Stomach (tissue), 9 donors: ENCODE data around the gene RBMS1. TPM values are rescaled to one million over a fixed set of nuclear protein-coding genes. Genes with fewer than 3 reads are reported as not detected.
A peak's percentile ranks its signal among the peaks of the same experiment; 100 is the strongest.

Source experiments
- DNase-seq, 2 donors: peaks; one replicate each; pipeline versions ENCODE4 v3.0.0 to v3.0.0-alpha.2; 2013 to 2019
- H3K27ac ChIP-seq, 5 donors: fragments of 200-600 bp in 4 of 5; sonication (generic) in 4 of 5; one replicate each; pipeline ENCODE4 v1.5.1; 2013 to 2019; ENCODE audit warnings: mild to moderate bottlenecking in 1 of 5, moderate library complexity in 1 of 5
- H3K27me3 ChIP-seq, 3 donors: fragments of 200-600 bp; sonication (generic); one replicate each; pipeline ENCODE4 v1.5.1; 2017 to 2019; ENCODE audit warnings: mixed run types in 1 of 3
- H3K36me3 ChIP-seq, 4 donors: fragments of 200-600 bp; sonication (generic); 1 replicate in 3 of 4; 2 replicates in 1 of 4; pipeline ENCODE4 v1.5.1; 2016 to 2019
- H3K4me1 ChIP-seq, 4 donors: fragments of 200-600 bp; sonication (generic); one replicate each; pipeline ENCODE4 v1.5.1; 2016 to 2019
- H3K4me3 ChIP-seq, 4 donors: fragments of 200-600 bp; sonication (generic) in 3 of 4; one replicate each; pipeline ENCODE4 v1.5.1; 2016 to 2019; ENCODE audit warnings: mild to moderate bottlenecking in 1 of 4
- H3K9me3 ChIP-seq, 4 donors: fragments of 200-600 bp; sonication (generic); one replicate each; pipeline ENCODE4 v1.5.1; 2016 to 2019
- EP300 ChIP-seq: sonication (generic); formaldehyde crosslinking; IDR thresholded peaks from one replicate; pipeline ENCODE4 v1.6.1; 2017; ENCODE audit warnings: antibody characterized with exemption
- POLR2A ChIP-seq, 4 donors: fragments of 450-650 bp; IDR thresholded peaks; one replicate each; pipeline ENCODE4 v1.6.1; 2016; ENCODE audit warnings: antibody characterized with exemption in 4 of 4, control low read depth in 2 of 4, mild to moderate bottlenecking in 1 of 4, moderate library complexity in 1 of 4
- POLR2AphosphoS5 ChIP-seq, 3 donors: sonication (generic); formaldehyde crosslinking; IDR thresholded peaks; one replicate each; pipeline ENCODE4 v1.6.1; 2016; ENCODE audit warnings: antibody characterized with exemption in 3 of 3
- WGBS, 5 donors: extraction: QIAGEN DNeasy Blood & Tissue Kit in 3 of 5; methylation state at CpG; one replicate each; pipeline versions ENCODE4 v1.1.5 to v1.1.7; 2013 to 2018; 5-methylcytosine and 5-hydroxymethylcytosine counted together
- intact Hi-C: fragments of 100-400 bp; cut with DNase I; formaldehyde crosslinking; loops from one replicate; pipeline ENCODE4 v1.15.1; 2023; ENCODE audit warnings: low total_unique reads
- polyA plus RNA-seq, 3 donors: library from polyadenylated mRNA; stranded (reverse); fragments of 200-250 nt; gene quantifications; one replicate each; pipeline ENCODE4 v1.2.3, GENCODE V29; 2013
- total RNA-seq, 5 donors: library from RNA; depleted of rRNA; stranded (reverse); fragments of >200 nt; gene quantifications; one replicate each; pipeline versions ENCODE4 v1.1.0 to v1.2.3, GENCODE V29; 2014 to 2016
- TF ChIP-seq, protein P1 (sequence below), 7 experiments: fragments of 450-650 bp in 4 of 7; fragments of 200-600 bp in 3 of 7; sonication (generic) in 3 of 7; IDR thresholded peaks; one replicate each; pipeline ENCODE4 v1.5.1; 2016 to 2019; ENCODE audit warnings: antibody characterized with exemption in 7 of 7, control low read depth in 2 of 7, mild to moderate bottlenecking in 1 of 7
- donor health status: healthy with polysubstance abuse.
- donor health status: Bipolar disorder and iron deficiency.
- donor health status: healthy.

RBMS1 gene
- total and polyA plus RNA-seq, 8 donors, result 4.3 to 134 (median 27.8) TPM

DNA sequence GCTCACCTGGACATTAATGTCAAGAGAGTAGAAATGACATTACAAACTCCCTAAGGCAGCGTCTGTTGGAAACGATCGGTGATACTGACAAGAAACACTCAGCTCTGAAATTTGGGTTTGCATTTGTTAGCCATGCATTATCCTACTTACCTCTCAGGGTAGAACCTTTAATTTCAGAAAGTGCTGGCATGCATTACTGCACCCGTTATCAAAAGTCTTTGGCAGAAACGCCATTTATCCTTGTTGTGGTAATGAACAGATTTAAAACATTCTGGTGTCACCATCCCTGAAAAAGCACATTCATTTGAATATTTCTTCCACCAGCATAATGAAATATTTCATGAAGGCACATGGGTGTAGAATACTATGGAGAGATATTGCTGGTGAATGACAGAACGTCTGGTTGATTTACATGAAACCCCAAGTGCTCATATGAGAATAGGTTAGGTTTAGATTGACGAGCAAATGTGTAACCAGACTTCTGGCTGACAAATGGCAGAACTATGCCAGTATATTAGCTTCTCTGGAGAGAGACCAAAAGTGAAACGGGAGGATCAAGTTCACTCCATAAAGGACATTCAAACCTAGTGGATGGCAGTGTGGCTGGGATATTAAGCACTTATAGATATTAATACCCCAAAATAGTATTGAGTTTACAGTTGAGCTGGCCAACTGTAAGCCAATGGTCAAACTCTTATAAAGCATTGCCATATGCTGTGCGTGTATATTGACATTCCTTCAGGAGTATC is 240.0 kb downstream of the RBMS1 start:
- H3K36me3 ChIP-seq, result no peaks in the 10 kb centered on the region
- peaks cover 0 to 25% (median 16%) of the 10 kb centered on the region in 4 donors for H3K4me1 ChIP-seq
- H3K4me3 ChIP-seq, result no peak overlapping the region
- DNase-seq, result no peak
- 46 to 65% (median 58%) methylated on average over 9 of the region's 9 CpGs for WGBS, 5 donors
- no peaks in the 10 kb centered on the region for H3K27me3 ChIP-seq
- no peaks in the 10 kb centered on the region for H3K9me3 ChIP-seq
- H3K27ac ChIP-seq, result no peak overlapping the region
- intact Hi-C loops, result no loop called here
- TF ChIP-seq, protein P1, sequence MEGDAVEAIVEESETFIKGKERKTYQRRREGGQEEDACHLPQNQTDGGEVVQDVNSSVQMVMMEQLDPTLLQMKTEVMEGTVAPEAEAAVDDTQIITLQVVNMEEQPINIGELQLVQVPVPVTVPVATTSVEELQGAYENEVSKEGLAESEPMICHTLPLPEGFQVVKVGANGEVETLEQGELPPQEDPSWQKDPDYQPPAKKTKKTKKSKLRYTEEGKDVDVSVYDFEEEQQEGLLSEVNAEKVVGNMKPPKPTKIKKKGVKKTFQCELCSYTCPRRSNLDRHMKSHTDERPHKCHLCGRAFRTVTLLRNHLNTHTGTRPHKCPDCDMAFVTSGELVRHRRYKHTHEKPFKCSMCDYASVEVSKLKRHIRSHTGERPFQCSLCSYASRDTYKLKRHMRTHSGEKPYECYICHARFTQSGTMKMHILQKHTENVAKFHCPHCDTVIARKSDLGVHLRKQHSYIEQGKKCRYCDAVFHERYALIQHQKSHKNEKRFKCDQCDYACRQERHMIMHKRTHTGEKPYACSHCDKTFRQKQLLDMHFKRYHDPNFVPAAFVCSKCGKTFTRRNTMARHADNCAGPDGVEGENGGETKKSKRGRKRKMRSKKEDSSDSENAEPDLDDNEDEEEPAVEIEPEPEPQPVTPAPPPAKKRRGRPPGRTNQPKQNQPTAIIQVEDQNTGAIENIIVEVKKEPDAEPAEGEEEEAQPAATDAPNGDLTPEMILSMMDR (IDR thresholded peaks at IDR 0.05), result no peak
- TF ChIP-seq EP300, result no peak
- no peak for TF ChIP-seq POLR2A (IDR thresholded peaks at IDR 0.05)
- no peak for TF ChIP-seq POLR2AphosphoS5 (IDR thresholded peaks at IDR 0.05)

DNA sequence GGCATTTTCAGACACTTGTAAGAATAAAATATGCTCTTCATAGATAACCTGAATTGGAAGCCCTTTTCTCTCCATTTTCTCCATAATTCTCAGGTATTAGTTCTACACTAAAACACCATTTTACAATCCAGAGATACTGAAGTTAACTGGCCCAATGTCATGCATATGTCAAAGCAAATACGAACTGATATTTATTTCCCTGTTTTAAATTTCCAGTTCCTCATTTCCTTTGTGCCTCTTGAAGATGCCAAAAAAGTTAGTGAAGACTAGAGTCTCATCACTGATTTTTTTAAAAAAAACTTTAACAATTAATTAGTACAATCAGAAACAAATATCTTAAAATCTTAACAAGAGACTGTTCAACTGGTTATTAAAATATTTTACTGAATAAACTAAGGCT is 240.7 kb downstream of the RBMS1 start:
- Histone ChIP-seq H3K4me3 (no peak overlapping the region), H3K27me3 (no peaks in the 10 kb centered on the region), H3K27ac (no peak overlapping the region), H3K4me1 (peaks cover 0 to 25% (median 16%) of the 10 kb centered on the region in 4 donors), H3K36me3 (no peaks in the 10 kb centered on the region), H3K9me3 (no peaks in the 10 kb centered on the region)
- no peak for DNase-seq
- TF ChIP-seq, protein P1 (IDR thresholded peaks at IDR 0.05), result no peak
- TF ChIP-seq EP300 (no peak), POLR2AphosphoS5 (IDR thresholded peaks at IDR 0.05) (no peak), POLR2A (IDR thresholded peaks at IDR 0.05) (no peak)
- intact Hi-C loops, result no loop called here
- WGBS, 5 donors, result 60 to 70% (median 66%) methylated on average over 1 of the region's 1 CpG

DNA sequence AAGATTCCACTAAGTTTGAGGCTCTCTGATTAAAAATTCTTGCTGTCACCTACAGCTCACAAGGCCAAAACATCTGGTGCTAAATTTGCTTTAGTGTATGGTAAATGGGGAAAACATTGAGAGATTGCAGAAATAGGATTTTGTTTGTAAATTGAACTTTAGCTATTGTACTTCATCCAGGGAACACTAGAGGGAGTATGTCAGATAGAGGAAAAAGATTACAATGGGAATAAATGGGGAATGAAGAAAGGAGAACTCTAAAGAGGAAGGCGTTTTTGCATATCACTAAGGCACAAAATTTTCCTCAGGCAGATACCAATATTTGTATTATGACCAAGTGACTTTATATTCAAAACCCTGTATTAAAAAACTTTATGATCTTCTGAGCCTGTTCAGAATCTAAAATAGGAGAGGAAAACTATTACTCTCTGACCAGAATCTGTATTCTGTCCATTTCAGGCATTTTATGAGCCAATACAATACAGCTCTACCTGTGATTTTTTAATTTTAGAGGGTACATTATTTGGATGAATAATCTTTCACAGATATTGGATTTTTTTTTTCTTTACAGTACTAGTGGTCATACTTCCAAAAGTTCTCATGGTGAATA is 241.2 kb downstream of the RBMS1 start:
- H3K4me3 ChIP-seq, result no peak overlapping the region
- H3K27ac ChIP-seq, result no peak overlapping the region
- H3K4me1 ChIP-seq, result peaks cover 0 to 25% (median 16%) of the 10 kb centered on the region in 4 donors
- peak in 1 of 2 donors; percentile 63 for DNase-seq
- 0 to 7% (median 5%) methylated on average over 1 of the region's 1 CpG for WGBS, 5 donors
- H3K27me3 ChIP-seq, result no peaks in the 10 kb centered on the region
- intact Hi-C loops, result no loop called here
- no peaks in the 10 kb centered on the region for H3K9me3 ChIP-seq
- TF ChIP-seq EP300 (no peak), POLR2AphosphoS5 (IDR thresholded peaks at IDR 0.05) (no peak)
- TF ChIP-seq, protein P1 (IDR thresholded peaks at IDR 0.05), result peak in 5 of 7 experiments; percentile 66 to 76 (median 73)
- no peaks in the 10 kb centered on the region for H3K36me3 ChIP-seq

DNA sequence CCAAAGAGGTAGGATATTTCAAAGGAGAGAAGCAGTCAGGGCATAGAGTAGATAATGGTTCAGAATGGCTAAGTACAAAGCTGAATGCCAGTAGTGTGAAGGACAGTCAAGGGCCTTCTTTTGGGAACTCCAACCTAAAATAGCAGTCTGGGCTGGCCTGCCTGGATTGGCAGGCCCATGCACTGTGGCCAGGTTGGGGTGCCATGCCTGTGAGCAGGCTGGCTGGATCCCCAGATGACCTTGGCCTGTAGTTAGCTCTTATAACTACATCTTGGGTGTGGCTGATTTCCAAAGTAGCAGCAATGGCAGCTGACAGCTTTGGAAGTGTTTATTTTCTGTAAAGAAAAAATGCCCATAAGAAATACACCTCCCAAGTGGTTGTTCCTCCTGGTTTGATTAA is 242.0 kb downstream of the RBMS1 start:
- peak in 1 of 2 donors; percentile 33 for DNase-seq
- H3K27ac ChIP-seq, result no peak overlapping the region
- intact Hi-C loops, result no loop called here
- H3K4me3 ChIP-seq, result no peak overlapping the region
- H3K36me3 ChIP-seq, result no peaks in the 10 kb centered on the region
- TF ChIP-seq, protein P1 (IDR thresholded peaks at IDR 0.05), result no peak
- TF ChIP-seq POLR2A (IDR thresholded peaks at IDR 0.05), result no peak
- no peak for TF ChIP-seq EP300
- no peak for TF ChIP-seq POLR2AphosphoS5 (IDR thresholded peaks at IDR 0.05)
- H3K9me3 ChIP-seq, result no peaks in the 10 kb centered on the region
- no peaks in the 10 kb centered on the region for H3K27me3 ChIP-seq
- H3K4me1 ChIP-seq, result peaks cover 0 to 25% (median 16%) of the 10 kb centered on the region in 4 donors
